CD1c-positive myeloid dendritic cell (primary cell): ENCODE data around the gene PADI4.

ENCODE experiments used
- DNase-seq: peaks from one replicate; pipeline ENCODE4 v3.0.0-alpha.2; 2016; ENCODE audit errors: extremely low spot score

Gene PADI4

GRCh38 chr1:17281775-17282181 lies 26.2 kb upstream of the PADI4 start:
- peak; percentile 51 for DNase-seq

DNA sequence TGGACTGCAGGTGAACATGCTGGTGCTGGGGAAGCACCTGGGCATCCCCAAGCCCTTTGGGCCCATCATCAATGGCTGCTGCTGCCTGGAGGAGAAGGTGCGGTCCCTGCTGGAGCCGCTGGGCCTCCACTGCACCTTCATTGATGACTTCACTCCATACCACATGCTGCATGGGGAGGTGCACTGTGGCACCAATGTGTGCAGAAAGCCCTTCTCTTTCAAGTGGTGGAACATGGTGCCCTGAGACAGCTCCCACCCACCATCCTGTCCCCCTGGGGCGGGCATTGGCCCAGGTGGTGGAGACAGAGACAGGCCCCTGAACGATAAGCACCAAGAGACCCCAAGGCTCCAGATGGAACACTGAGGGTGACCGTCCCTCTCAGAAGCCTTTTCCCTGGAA lies 25.2 kb upstream of the PADI4 start:
- DNase-seq, result no peak

DNA sequence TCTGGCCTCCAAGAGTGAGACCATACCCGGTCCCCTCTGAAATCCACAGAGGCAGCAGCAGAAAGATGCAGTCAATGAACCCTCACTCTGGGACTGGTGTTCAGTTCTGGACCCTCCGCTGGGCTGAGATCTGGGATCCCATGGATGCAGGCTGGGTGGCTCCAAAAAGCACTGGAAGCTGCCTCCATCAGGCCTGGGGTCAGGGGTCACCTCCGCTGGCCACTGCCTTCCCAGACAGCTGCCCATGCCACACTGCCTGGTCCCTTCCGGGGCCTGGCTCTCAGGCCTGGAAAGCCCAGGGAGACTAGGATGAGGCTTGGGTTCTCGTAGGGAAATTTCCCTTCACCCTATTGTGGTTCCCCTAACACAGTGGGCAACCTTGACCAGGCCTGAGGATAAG lies 21.4 kb upstream of the PADI4 start:
- no peak for DNase-seq

- no peak for DNase-seq
Observed at GRCh38 chr1:17287130-17287776, 20.7 kb upstream of the PADI4 start.

DNA sequence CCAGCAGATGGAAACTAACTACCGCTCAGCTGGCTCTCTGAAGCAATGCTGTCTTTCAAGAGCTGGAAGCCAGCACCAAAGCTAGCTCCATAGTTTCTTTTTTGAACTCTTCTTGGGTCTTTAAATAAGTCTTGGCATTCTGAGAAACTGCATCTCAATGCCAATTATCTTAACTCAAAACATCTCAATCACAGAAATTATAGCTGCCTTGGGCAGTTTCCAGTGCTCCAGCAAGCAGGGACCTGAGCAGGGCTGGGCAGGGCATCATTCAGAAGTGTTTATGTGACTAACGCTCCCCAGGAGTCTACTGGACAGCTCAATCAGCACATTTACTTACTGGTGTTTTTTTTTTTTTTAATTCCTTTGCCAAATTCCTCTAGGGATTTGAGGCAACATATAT lies 18.3 kb upstream of the PADI4 start:
- DNase-seq, result no peak

DNA sequence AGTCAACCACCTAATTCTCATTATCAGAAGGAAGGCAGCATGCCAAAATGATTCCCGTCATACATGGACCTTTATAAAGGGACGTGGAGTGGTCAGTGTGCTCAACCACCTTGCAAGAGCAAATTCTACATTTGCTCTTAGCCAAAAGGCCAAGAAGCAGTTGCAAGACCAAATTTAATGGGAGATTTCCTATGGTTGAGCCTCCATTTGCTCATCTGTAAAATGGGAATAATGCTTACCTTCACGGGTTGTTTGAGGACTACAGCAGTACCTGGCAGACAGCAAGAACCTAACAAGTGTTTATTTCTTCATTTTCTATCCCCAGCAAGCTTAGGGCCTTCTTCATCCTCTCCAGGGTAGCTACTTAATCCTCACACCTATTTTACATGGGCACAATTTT lies 17.4 kb upstream of the PADI4 start:
- DNase-seq, result no peak

DNA sequence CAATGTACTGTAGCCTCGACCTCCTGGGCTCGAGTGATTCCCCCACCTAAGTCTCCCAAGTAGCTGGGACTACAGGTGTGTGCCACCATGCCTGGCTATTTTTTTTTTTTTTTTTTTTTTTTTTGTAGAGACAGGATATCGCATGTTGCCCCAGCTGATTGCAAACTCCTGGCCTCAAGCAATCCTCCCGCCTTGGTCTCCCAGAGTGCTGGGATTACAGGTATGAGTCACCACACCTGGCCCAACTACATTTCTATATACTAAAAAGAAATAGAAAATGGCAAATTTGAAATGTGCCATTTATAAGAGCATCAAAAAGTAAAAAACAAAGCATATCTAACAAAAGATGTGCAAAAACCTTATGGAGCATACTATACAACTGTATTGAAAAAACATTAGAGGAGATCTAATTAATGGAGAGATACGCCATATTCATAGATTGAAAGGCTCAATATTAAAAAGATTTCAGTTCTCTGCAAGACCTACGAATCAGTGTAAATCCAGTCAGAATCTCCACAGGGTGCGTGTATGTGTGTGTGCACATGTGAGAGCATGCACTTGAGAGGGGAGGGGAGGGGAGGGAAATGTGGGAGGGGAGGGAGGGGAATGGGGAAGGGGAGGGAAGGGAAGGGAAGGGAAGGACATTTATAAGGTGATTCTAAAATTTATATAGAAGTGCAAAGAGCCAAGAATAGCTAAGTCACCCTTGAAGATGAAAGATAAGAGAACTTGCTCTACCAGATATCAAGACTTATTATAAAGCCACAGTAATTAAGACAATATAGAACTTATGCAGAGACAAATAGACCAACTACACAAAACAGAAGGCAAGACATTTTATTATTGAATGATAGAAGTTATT lies 15.5 kb upstream of the PADI4 start:
- DNase-seq, result no peak

- no peak for DNase-seq
Observed at GRCh38 chr1:17293681-17294425, 14.1 kb upstream of the PADI4 start.

- DNase-seq, result no peak
Observed at GRCh38 chr1:17295292-17295691, 12.7 kb upstream of the PADI4 start.

DNA sequence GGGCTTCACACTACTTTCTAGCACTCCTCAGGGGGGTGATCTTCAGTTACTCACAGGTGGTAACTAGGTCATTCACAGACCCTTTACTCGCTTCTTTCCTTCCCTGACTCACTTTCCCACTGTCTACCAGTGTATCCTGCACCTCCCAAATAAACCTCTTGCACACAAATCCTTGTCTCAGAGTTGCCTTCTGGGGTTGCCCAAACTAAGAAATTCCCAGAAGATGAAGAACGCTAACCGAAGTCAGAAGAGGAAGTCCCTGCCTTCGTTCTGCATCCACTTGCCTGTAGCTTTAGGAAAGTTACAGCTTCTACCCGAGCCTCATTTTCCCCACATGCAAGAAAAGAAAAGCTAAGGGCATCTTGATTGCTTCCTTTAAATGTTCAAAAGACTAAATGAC lies 11.9 kb upstream of the PADI4 start:
- no peak for DNase-seq

GRCh38 chr1:17297991-17298390 lies 10.0 kb upstream of the PADI4 start:
- no peak for DNase-seq

GRCh38 chr1:17301767-17302166 lies 6.2 kb upstream of the PADI4 start:
- DNase-seq, result no peak

- no peak for DNase-seq
Observed at GRCh38 chr1:17304151-17304825, 3.7 kb upstream of the PADI4 start.

DNA sequence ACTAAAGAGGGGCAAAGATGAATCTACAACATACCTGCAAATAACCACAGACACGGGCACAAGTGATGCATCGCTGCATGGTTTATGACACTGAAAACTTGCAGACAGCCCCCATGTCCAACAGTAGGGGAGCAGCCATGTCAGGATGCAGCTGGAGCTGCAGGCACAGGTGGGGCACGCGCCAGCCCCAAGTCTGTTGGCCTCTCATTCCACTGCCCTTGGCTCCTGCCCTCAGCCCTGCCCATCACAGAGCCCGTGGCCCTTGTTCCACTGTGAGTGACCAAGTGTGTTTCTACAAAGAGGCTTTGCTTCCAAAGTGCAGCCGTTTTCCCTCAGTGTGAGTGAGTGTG lies 3.2 kb upstream of the PADI4 start:
- DNase-seq, result no peak

- DNase-seq, result no peak
Observed at GRCh38 chr1:17305576-17306095, 2.4 kb upstream of the PADI4 start.

- no peak for DNase-seq
Observed at GRCh38 chr1:17306407-17306806, 1.6 kb upstream of the PADI4 start.

DNA sequence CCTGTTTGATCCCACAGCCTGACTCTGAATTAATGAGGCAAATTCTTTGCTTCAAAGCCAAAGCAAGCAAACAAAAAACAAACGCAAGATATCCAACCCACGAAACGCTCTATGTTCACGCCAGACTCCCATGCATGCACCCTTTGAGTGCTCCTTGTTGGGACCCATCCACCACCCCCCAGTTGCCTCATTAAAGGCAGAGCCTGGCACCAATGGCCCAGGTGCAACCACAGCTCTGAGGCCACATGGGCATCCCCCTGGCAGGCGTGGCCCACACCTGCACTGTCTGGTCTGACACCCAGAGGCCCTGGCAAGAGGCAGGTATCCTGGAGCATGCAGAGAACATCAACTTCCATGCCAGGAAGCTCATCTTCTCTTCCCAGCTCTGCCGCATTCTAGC lies 1.1 kb upstream of the PADI4 start:
- no peak for DNase-seq

- DNase-seq, result no peak
Observed at GRCh38 chr1:17307329-17307728, 668 bp upstream of the PADI4 start.

DNA sequence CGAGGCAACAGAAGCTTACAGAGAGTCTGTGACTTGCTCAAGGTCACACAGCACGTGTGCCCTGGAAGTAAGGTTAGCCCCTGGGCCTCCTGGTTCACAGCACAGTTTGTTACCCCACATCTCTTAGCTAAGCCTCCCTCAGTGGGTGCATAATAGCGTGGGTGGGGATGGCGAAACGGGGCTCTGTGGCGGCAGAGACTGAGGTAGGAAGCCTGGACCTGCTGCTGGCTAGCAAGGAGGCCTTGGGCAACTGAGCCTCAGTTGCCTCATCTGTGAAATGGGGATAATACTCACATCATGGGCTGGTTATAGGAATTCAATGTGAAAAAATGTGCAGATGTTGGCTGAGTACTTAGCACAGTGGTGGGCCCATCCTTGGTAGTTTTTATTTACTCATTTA lies 596 bp downstream of the PADI4 start:
- peak; percentile 68 for DNase-seq

DNA sequence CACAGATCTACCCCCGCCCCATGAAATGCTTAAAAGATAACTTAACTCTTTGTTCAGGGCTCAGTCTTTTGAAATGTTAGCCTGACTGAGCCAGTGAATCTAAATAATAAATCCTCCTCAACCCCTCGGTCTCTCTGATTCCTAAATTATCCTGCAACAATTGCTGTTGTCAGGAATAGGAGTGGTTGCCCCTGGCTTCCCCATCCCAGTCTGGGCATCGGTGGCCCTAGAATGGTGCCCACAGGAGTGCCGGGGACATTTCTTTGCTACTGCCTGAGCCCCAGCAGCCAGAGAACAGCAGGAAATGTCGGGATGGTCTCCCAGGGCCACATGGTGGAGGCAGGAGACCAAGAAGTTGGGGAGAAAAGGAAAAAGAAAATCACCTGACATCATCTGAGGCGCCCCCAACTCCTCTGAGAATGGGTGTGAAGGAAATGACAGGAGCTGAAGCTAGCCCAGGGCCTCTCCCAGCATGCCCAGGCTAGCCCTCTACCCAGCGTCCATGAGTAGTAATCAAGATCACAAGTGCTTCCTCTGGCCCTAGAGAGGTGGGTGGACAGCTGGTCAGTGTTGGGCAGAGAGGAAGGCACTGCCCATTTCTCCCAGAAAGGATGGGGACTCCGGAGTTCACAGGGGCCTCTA lies 1.6 kb downstream of the PADI4 start:
- no peak for DNase-seq

DNA sequence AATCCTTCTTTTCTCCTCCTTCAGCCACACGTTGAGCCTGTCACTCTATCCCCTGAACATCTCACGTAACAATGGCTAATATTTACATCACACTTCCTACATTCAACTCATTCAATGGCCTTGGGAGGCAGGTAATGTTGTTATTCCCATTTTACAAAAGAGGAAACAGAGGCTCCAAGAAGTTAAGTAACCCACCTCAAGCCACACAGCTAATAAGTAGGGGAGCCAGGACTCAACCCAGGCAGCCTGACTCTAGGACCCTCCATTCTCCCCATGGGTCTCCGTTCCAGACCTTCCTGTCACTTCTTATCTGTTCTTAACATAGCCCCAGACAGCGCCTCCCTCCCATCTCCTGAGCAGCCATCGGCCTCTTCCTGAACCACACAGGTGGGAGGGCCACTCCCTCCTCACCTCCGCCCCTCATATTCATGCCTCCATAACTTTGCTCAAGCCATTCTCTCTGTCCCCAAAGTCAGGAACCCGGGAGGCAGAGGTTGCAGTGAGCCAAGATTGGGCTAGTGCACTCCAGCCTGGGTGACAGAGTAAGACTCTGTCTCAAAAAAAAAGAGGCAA lies 2.2 kb downstream of the PADI4 start:
- DNase-seq, result no peak
